ENCODE data around the gene CCNA2.

CCNA2 gene

DNA sequence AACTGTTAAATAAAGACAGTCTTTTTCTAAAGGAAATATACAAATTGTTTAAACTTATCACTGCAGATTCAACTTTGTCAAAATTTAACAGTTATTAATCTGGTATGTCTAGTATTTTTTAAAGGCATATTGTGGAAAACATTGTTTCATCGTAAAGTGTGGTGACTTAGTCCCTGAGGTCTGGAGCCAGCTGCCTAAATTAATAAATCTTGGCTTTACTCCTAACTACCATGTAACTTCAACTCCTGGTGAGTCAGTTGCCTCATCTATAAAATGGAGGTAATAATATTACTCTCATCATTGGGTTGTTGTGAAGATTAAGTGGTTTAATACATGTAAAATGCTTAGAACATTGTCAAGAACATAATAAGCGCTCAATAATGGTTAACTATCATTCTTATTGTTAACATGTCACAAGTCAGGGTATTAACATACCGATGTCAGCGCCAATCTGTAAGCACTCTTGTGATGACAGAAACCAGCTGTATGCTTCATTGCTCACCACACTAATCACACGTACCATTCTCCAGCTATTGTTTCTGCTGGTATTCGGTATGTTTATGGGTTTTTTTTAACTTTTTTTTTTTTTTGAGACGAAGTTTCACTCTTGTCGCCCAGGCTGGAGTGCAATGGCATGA, 44.6 kb downstream of the CCNA2 start:
- H3K36me3 ChIP-seq (replicated peaks) = no peaks in the 10 kb centered on the region
- H3K4me3 ChIP-seq = no peak overlapping the region
- in situ Hi-C loops (cut with MboI; ENCODE audit: low sequenced_read_pairs) = no loop called here
- peak; percentile 69 to 96 for DNase-seq (ENCODE audit: low spot score in 2 of 2)
- peaks cover 26% of the 10 kb centered on the region for H3K4me1 ChIP-seq
- no peaks in the 10 kb centered on the region for H3K27me3 ChIP-seq (ENCODE audit: low read depth)
- no peaks in the 10 kb centered on the region for H3K9me3 ChIP-seq

DNA sequence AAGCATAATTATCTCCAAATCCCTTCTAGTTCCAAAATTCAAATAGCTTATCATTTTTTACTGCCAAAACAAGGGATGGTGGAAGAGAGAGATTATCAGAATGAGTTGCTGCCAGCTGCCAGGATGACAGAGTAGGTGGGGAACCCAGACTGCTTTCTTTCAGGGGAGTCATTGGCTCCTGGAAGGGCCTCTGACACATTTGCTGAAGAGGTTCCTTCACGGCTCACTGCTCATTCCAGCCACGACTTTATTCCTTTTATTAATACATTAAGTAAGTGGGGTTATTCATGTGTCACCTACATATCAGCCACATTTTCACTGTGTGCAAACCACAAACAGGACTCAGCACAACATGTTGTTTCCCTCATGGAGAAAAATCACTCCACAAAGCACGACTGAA, 46.1 kb downstream of the CCNA2 start:
- no peak overlapping the region for H3K4me3 ChIP-seq
- no peaks in the 10 kb centered on the region for H3K27me3 ChIP-seq (ENCODE audit: low read depth)
- no peaks in the 10 kb centered on the region for H3K36me3 ChIP-seq (replicated peaks)
- DNase-seq (ENCODE audit: low spot score in 2 of 2) = no peak
- H3K4me1 ChIP-seq = peaks cover 27% of the 10 kb centered on the region
- H3K9me3 ChIP-seq = no peaks in the 10 kb centered on the region
- in situ Hi-C loops (cut with MboI; ENCODE audit: low sequenced_read_pairs) = no loop called here

DNA sequence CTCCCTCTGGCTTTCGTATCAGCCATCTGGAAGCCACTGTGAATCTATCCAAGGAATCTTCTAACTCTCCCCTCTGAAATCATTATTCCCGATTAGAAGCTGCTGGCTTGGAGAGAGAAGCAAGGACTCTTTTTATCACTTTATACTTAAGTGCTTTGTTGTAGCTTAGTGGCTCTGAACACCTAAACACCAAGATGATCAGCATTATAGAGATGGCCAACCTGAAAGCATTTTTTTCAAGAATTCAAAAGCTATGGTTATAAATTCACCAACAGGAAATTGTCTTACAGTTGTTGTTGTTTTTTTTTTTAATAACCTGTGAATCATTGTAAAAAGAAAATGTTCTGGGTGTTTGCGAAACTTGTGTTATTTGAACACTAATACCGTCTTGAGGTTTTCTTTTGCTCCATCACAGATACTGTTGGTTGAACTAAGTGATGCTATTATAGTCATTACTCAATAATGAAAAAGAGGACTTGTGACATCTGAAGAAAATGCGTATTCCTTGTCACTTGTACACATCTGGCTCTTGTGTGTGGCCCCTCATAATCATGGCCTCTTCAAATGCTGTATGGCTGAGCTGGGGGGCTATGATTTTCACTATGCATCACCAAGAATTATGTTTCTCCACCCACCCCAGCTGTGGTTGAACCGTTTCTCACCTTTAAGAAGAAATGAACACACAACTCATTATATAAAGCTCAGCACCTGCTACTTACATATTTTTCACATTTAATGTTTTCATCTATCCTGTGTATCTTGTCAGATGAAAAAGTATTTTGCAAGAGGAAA, 46.9 kb downstream of the CCNA2 start:
- DNase-seq (ENCODE audit: low spot score in 2 of 2) = no peak
- in situ Hi-C loops (cut with MboI; ENCODE audit: low sequenced_read_pairs) = no loop called here
- Histone ChIP-seq H3K27me3 (ENCODE audit: low read depth) (no peaks in the 10 kb centered on the region), H3K36me3 (replicated peaks) (no peaks in the 10 kb centered on the region), H3K9me3 (no peaks in the 10 kb centered on the region), H3K4me3 (no peak overlapping the region), H3K4me1 (peaks cover 27% of the 10 kb centered on the region)

DNA sequence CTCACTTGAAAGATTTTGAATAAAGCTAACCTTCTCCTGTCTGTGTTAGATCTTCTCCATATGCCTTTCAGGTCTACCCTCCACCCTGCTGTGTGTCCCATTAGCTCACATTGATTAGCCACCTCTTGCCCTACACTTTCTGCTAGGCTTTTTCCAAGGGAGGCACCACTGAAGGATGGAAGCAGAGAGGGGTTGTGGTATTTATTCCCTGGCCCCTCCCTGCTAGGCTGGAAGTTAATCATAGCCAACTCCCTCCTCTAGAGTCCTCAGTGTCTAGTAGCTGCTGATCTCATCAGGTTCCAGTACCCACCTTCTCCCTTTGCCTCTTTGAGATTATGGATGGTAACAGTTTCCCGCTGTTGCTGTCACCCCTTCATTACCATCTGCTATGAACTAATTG, 49.8 kb downstream of the CCNA2 start:
- DNase-seq (ENCODE audit: low spot score in 2 of 2) = no peak
- H3K4me1 ChIP-seq = peaks cover 19% of the 10 kb centered on the region
- H3K4me3 ChIP-seq = no peak overlapping the region
- H3K36me3 ChIP-seq (replicated peaks) = no peaks in the 10 kb centered on the region
- in situ Hi-C loops (cut with MboI; ENCODE audit: low sequenced_read_pairs) = no loop called here
- no peaks in the 10 kb centered on the region for H3K9me3 ChIP-seq
- H3K27me3 ChIP-seq (ENCODE audit: low read depth) = no peaks in the 10 kb centered on the region

DNA sequence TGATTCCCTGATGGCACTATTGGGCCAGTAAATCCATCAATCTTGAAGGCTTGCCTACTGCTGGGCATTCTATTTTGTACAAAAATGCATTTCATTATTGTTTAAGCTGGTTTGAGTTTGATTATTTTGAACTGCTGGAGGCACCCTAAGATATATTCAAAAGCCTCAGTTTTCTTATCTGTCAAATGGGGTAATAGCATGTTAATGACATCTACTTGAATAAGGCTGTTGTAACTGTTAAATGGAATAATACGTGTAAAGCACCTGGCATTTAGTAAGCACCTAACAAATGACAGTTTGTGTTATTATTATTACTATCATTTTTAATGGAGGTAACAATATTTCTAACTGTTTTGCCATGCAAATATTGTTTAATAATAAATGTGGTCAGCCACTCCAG, 51.8 kb downstream of the CCNA2 start:
- Histone ChIP-seq H3K4me1 (peaks cover 8% of the 10 kb centered on the region; the same call in 1 of the 2 replicates), H3K36me3 (replicated peaks) (no peaks in the 10 kb centered on the region), H3K4me3 (no peak overlapping the region), H3K9me3 (no peaks in the 10 kb centered on the region), H3K27me3 (ENCODE audit: low read depth) (no peaks in the 10 kb centered on the region)
- in situ Hi-C loops (cut with MboI; ENCODE audit: low sequenced_read_pairs) = no loop called here
- DNase-seq (ENCODE audit: low spot score in 2 of 2) = no peak

DNA sequence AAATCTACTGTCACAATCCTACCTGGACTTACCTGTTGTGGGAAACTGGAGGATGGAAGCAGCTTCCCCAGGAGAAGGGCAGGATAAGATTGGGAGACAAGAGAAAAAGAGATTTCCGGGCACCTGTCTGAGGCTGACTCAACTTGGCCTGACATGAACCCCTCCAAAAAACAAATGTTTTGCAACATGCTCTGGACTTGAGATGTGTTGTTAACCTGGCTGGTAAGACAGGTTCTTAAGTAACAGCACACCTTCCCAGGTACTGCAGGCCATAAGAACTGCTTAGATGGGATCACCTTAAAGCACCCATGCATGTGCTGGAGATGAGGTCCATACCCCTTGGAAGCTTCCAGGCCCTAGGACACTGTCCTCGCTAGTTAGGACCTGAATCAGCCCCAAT, 54.3 kb downstream of the CCNA2 start:
- H3K27me3 ChIP-seq (ENCODE audit: low read depth) = no peaks in the 10 kb centered on the region
- no peak overlapping the region for H3K4me3 ChIP-seq
- H3K36me3 ChIP-seq (replicated peaks) = no peaks in the 10 kb centered on the region
- H3K4me1 ChIP-seq = peaks cover 3% of the 10 kb centered on the region; the same call in 1 of the 2 replicates
- in situ Hi-C loops (cut with MboI; ENCODE audit: low sequenced_read_pairs) = no loop called here
- H3K9me3 ChIP-seq = no peaks in the 10 kb centered on the region
- DNase-seq (ENCODE audit: low spot score in 2 of 2) = no peak

DNA sequence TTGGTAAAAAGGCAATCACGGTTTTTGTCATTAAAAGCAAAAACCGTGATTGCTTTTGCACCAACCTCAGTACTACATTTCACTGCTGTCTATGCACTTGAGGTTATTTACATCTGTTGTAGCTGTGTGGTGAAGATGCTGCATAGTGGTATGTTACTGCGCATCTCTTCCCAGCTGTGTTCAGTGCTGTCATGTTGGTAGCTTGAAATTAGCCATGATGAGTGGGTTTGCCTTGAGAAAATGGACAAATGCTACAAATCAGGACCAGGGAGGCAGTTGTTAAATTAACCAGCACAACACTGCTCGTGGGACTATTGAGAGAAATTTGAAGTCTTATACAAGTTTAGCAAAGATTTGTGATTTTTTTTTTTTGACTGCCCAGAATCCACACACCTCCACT, 56.5 kb downstream of the CCNA2 start:
- H3K9me3 ChIP-seq = no peaks in the 10 kb centered on the region
- in situ Hi-C loops (cut with MboI; ENCODE audit: low sequenced_read_pairs) = no loop called here
- H3K4me1 ChIP-seq = no peaks in the 10 kb centered on the region
- no peak for DNase-seq (ENCODE audit: low spot score in 2 of 2)
- H3K27me3 ChIP-seq (ENCODE audit: low read depth) = no peaks in the 10 kb centered on the region
- no peak overlapping the region for H3K4me3 ChIP-seq
- no peaks in the 10 kb centered on the region for H3K36me3 ChIP-seq (replicated peaks)

Data from HAP-1 (cell line).